ENCODE data around the gene ELFN1. TPM values are rescaled to one million over a fixed set of nuclear protein-coding genes. Genes with fewer than 3 reads are reported as not detected.

The ELFN1 gene
- polyA plus RNA-seq, 1 of the 3 experiments (the other 2 are of a cell fraction), result 0.05 TPM

- H3K79me2 ChIP-seq (ENCODE audit: insufficient read depth), result no peaks in the 10 kb centered on the region
- H3K36me3 ChIP-seq (replicated peaks in 1 of 2; ENCODE audit: control insufficient read depth in 1 of 2, insufficient read depth in 2 of 2, low read length in 1 of 2), result no peaks in the 10 kb centered on the region
- H3K9me2 ChIP-seq, result no peaks in the 10 kb centered on the region
- TF ChIP-seq RFX5 (IDR thresholded peaks at IDR 0.05; ENCODE audit: low read length), result no peak
- no peak for TF ChIP-seq ELF1 (IDR thresholded peaks at IDR 0.05)
- no peak for TF ChIP-seq PBX3 (IDR thresholded peaks at IDR 0.05)
- TF ChIP-seq ZBTB33 (IDR thresholded peaks at IDR 0.05; ENCODE audit: borderline replicate concordance, low read depth), result no peak
- no peak for TF ChIP-seq TEAD4 (IDR thresholded peaks at IDR 0.05; ENCODE audit: borderline replicate concordance, insufficient read depth)
- TF ChIP-seq USF1 (IDR thresholded peaks at IDR 0.05; ENCODE audit: borderline replicate concordance, low read depth), result no peak
- no peak for TF ChIP-seq CTCF (IDR thresholded peaks at IDR 0.05)
- no peak for TF ChIP-seq TAF1 (IDR thresholded peaks at IDR 0.05; ENCODE audit: borderline replicate concordance, low read depth, low read length)
- TF ChIP-seq TCF12 (IDR thresholded peaks at IDR 0.05), result no peak
- no peak for TF ChIP-seq MXI1 (IDR thresholded peaks at IDR 0.05; ENCODE audit: low read depth, low read length)
- TF ChIP-seq YY1 (IDR thresholded peaks at IDR 0.05; ENCODE audit: low read depth), result no peak
- H4K20me1 ChIP-seq (ENCODE audit: insufficient read depth), result no peaks in the 10 kb centered on the region
- no peaks in the 10 kb centered on the region; the same call in 1 of the 2 replicates for H3K27me3 ChIP-seq (ENCODE audit: insufficient read depth)
- H3K27ac ChIP-seq (ENCODE audit: low read depth in 2 of 2, low read length in 1 of 2), result no peak overlapping the region
- ChIA-PET CTCF (interaction anchor here (0.8 to 1.6 kb wide), 3 partner anchors 94 to 347 kb away, joined by 3 to 4 read pairs (median 4); no protein-coding TSS in a partner anchor), POLR2A (no interaction called here)
- H3K4me3 ChIP-seq (ENCODE audit: low read depth in 2 of 2, low read length in 1 of 2), result no peak overlapping the region
- no peak overlapping the region for H3K9ac ChIP-seq
- H3F3A ChIP-seq (replicated peaks; ENCODE audit: insufficient read depth), result no peaks in the 10 kb centered on the region
- no peak overlapping the region for H2AFZ ChIP-seq (ENCODE audit: low read depth)
- no peaks in the 10 kb centered on the region for H3K9me3 ChIP-seq
- WGBS (ENCODE audit: low lambda C conversion rate), result 51% methylated on average over 13 of the region's 13 CpGs
- no peak overlapping the region for H3K4me2 ChIP-seq
- no peaks in the 10 kb centered on the region for H3K4me1 ChIP-seq (ENCODE audit: control insufficient read depth in 1 of 2, insufficient read depth in 2 of 2, low read depth in 1 of 2, low read length in 1 of 2)
- DNase-seq, result no peak
These were observed 87.5 kb downstream of the ELFN1 start for GRCh38 chr7:1757601-1758000.
